Retinal pigment epithelial cell (primary cell): ENCODE measurements around the gene LRRC47.
"Not testable (repeated sequence)": the region's sequence is repeated elsewhere in the genome, so short reads cannot be mapped to it uniquely, and the experiment has no call there.

Experiments
- DNase-seq: peaks from one replicate; pipeline ENCODE4 v3.0.0-alpha.2; 2010; ENCODE audit warnings: low read depth
- H3K4me3 ChIP-seq: 2 replicates; pipeline ENCODE4 v1.5.1; 2011; ENCODE audit warnings: mild to moderate bottlenecking, low read length, control low read depth, moderate library complexity
- TF ChIP-seq, protein P1 (sequence below): conservative IDR thresholded peaks from 2 replicates; pipeline ENCODE4 v1.5.1; 2011; ENCODE audit warnings: low read depth, low read length, control low read depth, inconsistent platforms

The LRRC47 gene

DNA sequence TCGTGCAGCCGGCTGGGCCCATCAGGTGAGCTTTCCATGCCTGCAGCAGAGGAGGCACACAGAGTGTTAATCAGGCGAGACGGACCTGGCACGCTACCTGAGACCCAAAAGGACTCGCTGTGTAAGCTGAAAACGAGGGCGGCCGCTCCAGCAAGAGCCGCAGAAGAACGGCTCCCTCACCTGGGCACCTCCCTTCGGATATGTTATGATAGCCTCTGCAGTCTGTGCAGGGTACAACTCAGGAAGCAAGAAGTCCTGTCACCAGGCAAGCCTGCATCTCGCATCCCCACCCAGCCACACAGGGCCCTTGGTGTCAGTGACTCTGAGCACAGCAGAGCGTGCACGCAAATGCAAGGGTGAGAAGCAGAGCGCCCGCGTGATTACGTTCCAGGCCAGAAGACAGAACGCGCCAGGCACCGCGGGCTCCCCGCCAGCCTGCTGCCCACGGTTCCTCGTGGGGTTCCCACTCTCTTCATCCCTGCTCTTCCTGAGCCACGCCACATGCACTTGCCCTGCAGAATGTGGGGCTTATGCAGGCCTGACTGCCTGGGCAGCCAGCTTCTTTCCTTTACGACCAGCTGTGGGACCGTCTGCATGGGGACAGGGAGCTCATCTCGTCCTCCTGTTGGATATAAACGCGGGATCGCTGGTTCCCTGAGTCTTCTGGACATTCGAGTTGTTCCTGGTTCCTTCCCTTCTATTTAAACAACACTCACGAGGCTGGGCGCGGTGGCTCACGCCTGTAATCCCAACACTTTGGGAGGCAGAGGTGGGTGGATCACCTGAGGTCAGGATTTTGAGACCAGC lies 20.2 kb upstream of the LRRC47 start:
- TF ChIP-seq, protein P1, sequence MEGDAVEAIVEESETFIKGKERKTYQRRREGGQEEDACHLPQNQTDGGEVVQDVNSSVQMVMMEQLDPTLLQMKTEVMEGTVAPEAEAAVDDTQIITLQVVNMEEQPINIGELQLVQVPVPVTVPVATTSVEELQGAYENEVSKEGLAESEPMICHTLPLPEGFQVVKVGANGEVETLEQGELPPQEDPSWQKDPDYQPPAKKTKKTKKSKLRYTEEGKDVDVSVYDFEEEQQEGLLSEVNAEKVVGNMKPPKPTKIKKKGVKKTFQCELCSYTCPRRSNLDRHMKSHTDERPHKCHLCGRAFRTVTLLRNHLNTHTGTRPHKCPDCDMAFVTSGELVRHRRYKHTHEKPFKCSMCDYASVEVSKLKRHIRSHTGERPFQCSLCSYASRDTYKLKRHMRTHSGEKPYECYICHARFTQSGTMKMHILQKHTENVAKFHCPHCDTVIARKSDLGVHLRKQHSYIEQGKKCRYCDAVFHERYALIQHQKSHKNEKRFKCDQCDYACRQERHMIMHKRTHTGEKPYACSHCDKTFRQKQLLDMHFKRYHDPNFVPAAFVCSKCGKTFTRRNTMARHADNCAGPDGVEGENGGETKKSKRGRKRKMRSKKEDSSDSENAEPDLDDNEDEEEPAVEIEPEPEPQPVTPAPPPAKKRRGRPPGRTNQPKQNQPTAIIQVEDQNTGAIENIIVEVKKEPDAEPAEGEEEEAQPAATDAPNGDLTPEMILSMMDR, result no peak
- DNase-seq, result no peak
- no peak overlapping the region for H3K4me3 ChIP-seq

- H3K4me3 ChIP-seq, result no peak overlapping the region
- DNase-seq, result no peak
- TF ChIP-seq, protein P1, result no peak
These were observed 18.7 kb upstream of the LRRC47 start for GRCh38 chr1:3814771-3815561.

GRCh38 chr1:3814065-3814464 lies 17.8 kb upstream of the LRRC47 start:
- DNase-seq, result no peak
- TF ChIP-seq, protein P1, result no peak
- no peak overlapping the region for H3K4me3 ChIP-seq

- no peak overlapping the region for H3K4me3 ChIP-seq
- DNase-seq, result no peak
- TF ChIP-seq, protein P1, result no peak
These were observed 15.3 kb upstream of the LRRC47 start for GRCh38 chr1:3811595-3811911.

- not testable (repeated sequence) for DNase-seq, H3K4me3 ChIP-seq
These were observed 14.0 kb upstream of the LRRC47 start for GRCh38 chr1:3810149-3810761.

DNA sequence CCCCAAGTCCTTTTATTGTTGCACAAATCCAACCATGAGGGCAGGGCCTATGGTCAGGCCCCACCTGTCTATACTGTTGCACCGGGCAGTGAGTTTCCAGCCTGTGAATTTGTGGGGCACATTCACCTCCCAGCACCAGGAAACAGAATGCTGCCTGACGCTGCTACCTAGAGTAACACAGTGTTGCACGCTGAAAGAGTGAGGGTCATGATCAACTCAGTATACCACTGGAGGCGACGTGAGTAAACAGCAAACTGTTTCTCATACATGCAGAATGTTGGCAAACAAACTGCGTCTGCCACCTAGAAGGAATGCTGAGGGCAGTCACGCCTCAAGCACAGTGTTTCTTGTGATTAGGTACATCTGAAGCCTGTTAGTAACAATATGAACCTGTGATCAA lies 13.4 kb upstream of the LRRC47 start:
- TF ChIP-seq, protein P1, result no peak
- H3K4me3 ChIP-seq, result no peak overlapping the region
- no peak for DNase-seq

DNA sequence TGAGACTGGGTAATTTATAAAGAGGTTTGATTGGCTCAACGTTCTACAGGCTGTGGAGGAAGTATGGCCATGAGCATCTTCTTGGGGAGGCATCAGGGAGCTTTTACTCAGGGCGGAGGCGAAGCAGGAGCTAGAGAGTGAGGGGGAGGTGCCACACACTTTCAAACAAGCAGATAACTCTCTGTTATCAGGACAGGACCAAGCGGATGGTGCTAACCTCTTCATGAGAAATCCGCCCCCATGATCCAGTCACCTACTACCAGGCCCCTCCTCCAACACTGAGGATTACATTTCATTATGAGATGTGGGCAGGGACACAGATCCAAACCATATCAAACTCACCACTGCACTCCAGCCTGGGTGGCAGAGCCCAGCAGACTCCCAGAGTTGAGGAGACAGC lies 11.5 kb upstream of the LRRC47 start:
- no peak overlapping the region for H3K4me3 ChIP-seq
- no peak for DNase-seq
- TF ChIP-seq, protein P1, result no peak
